HG03159 (cell line): Measurements from ENCODE around the gene ALKBH1.
"Not testable (repeated sequence)": the region's sequence is repeated elsewhere in the genome, so short reads cannot be mapped to it uniquely, and the experiment has no call there.

Experiments
- ATAC-seq: cut with Tn5 transposase; IDR thresholded peaks from one replicate; pipeline ENCODE4 v1.9.1; 2021; ENCODE audit warnings: mild to moderate bottlenecking, moderate library complexity; ENCODE audit not compliant: unreplicated experiment

The ALKBH1 gene, protein sequence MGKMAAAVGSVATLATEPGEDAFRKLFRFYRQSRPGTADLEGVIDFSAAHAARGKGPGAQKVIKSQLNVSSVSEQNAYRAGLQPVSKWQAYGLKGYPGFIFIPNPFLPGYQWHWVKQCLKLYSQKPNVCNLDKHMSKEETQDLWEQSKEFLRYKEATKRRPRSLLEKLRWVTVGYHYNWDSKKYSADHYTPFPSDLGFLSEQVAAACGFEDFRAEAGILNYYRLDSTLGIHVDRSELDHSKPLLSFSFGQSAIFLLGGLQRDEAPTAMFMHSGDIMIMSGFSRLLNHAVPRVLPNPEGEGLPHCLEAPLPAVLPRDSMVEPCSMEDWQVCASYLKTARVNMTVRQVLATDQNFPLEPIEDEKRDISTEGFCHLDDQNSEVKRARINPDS

DNA sequence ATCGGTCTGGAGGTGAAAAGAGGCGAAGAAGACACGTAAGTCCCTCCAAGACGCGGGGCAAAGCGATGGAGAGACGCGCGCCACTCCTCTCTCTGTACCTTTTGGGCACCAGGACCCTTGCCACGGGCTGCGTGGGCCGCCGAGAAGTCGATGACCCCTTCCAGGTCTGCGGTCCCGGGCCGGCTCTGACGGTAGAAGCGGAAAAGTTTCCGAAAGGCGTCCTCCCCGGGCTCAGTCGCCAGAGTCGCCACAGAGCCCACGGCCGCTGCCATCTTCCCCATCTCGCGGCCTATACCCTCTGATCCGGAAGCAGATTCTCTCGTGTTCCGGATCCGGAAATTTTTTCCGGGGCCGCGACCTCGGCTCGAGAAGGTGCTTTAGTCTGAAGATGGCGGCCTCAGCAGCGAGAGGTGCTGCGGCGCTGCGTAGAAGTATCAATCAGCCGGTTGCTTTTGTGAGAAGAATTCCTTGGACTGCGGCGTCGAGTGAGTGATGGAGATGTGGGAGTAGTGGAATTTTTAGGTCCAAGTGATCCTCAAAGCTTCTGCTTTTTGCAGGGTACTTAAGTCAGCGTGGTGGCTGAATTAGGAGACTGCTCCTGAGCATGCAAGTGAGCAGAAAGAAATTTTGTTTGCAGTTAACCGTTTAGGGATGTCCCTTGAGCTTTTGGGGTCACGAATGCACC lies at the start of gene ALKBH1, which contains the start of gene SLIRP:
Gene ALKBH1, minus strand, starts transcription at position 300 of the 685 bp plus-strand sequence. Its CDS starts 19 bp downstream, at position 281.
Gene SLIRP, plus strand, starts transcription at position 380 of the 685 bp plus-strand sequence. Its CDS starts 9 bp downstream, at position 389.
- peak; percentile 97 for ATAC-seq

DNA sequence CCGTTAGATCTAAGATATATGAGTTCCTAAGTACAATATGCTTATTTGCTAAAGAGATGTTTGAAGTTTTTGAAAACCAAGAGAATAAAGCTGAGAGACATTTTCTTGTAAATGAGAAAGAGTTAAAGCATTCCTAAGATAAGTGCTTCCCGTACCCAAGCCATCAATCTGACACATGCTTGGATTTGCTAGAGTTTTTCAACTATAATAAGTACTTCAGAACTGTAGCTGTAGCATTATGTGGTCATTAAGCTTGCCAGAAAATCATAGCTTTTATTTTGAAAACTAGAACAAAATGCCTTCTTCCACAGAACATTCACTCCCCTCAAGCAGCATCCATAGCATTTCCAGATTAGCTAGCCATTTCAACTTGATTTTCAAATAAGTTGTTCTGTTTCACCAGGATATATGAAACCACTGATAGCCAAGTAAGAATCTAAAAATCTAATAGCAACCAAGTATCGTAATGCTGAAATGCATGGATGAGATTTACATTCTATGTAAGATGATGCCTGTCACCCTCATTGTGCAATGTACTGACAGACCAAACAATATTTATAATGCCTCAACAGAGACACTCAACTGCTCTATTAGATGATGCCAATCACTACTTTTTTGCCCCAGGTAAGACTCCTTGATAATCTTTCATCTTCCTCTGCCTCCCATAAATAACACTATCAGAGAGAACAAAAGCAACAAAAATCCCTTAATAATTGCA lies 45.1 kb upstream of the ALKBH1 start:
- ATAC-seq = no peak

DNA sequence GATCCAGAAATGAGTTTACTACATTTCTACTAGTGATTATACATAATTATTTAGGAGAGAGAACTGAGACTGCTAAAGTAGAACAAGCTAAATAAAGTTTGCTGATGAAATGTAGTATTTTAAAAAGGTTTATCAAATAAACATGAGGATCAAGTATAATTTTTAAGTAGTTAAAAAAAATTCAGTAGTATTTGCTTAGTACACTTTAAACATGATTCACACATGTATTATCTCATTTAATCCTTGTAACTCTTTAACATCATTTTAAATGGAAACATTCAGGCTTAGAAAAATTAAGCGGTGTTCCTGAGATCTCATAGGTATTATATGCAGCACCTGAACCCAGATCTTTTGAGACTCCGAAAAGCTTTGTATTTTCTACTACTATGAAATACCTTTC lies 44.4 kb upstream of the ALKBH1 start:
- no peak for ATAC-seq

DNA sequence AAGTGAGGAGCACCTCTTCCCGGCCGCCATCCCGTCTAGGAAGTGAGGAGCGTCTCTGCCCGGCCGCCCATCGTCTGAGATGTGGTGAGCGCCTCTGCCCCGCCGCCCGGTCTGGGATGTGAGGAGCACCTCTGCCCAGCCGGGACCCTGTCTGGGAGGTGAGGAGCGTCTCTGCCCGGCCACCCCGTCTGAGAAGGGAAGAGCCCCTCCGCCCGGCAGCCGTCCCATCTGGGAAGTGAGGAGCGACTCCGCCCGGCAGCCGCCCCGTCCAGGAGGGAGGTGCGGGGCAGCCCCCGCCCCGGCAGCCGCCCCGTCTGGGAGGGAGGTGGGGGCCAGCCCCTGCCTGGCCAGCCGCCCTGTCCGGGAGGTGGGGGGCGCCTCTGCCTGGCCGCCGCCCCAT lies 39.6 kb upstream of the ALKBH1 start:
- ATAC-seq = not testable (repeated sequence)

DNA sequence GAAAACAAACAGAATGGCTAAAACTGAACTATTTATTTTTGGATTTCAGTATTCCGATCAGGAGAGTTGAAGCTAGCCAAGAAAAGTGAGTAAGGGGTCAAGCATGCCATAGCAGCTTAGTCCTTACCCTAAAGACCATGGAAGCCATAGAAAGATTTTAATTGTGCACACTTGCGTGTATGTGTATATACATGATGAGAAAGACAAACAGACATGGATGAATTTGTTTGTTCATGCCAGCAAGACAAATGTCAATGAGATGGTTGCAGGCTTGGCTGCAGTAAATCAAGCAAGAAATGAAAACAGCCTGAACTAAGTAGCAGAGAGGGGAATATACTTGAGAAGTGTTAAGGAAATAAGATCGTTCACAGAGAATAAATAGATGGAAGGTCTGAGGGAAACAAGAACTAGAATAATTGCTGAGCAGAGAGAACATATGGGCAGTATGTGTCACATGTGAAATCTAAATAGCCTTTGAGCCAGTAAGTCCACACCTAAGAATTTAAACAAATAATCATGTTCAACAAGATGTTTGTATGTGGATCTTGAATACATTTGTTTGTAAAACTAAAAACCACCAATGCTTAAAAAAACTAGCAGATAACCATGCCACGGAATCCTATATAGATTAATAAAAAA lies 38.4 kb upstream of the ALKBH1 start:
- ATAC-seq = no peak

DNA sequence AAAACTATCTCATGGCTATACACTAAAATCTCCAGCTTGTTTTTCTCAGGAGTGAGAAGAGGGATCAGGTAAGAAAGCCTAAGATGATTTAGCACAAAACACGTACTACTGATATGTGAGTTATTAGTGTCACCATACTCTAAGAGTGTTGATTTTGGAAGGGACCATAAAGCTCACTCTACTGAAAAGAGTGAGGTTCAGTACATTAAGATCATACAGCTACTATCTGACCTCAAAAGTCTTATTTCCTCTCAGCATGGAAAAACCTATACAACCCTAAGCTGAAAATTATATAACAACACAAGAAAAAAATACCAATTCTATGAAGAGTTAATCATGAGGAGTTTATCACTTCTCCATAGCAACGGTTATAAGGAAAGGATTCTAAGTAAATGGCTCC lies 33.6 kb upstream of the ALKBH1 start:
- no peak for ATAC-seq

DNA sequence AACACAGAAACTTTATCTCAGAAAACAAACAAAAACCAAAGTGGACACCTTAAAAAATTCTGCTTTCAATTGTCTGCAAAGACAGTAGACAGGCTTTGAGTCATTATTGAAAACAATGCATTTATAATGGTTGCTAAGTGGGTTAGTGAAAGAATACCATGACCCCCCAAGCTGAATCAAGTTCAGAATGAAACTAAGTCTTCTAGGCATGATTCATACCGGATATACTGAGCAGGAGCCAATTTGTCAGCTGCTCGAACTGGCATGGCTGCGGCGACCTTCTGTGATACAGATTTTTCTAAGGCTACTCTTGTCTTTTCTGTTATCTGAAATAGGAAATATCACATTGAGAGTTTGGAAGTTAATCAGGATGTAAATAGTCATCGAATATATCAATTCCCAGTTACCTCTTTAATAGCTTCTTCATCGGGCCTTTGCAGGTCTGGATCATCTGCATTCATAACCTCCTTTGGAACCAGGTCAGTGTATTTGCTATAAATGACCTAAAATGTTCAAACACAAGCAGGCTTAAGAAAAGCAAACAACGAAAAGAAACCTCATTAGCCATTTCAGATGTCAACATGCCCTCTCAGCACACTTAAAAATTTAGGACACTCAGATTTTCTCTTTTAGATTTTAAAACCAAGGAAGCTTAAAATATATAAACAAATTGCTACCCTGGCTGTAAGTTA lies 30.9 kb upstream of the ALKBH1 start:
- no peak for ATAC-seq

DNA sequence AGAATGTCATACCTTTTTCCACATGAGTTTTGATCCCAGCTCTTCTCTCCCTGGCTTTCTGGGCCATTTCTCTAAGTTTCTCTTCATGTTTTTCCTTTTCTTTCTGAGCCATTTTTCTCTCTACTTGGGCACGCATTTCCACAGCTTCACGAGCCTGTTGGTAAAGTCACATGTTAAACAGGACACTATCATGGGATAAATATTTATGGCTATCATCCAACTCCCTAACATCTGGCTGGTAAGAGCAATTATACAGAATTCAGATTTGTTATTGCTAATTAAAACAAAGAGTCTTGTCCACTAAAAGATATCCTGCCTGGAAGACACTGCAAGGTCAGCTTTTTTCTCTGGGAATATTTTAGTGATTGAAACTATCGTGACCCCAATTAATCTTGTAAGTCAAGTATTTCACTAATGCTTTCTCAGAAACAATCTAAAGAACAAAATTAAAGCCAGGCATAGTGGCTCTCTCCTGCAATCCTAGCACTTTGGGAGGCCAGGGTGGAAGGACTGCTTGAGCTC lies 23.2 kb upstream of the ALKBH1 start:
- no peak for ATAC-seq

DNA sequence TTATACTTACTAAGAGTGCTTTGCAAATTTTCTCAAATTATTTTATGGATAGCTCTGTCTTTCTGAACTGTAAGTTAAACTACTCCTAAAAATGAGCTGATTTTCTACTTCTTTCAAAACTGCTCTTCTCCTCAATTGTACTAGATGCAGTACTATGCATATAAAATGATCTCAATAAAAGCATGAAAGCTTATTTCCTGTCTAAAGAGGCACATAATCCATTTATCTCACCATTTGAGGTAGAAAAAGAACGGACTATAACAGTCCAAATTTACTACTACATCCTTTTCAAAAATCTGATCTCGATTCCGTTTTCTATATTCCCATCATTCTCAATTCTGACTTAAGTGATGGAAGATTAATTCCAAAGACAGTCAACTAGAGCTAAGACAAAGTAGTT lies 14.5 kb upstream of the ALKBH1 start:
- no peak for ATAC-seq

DNA sequence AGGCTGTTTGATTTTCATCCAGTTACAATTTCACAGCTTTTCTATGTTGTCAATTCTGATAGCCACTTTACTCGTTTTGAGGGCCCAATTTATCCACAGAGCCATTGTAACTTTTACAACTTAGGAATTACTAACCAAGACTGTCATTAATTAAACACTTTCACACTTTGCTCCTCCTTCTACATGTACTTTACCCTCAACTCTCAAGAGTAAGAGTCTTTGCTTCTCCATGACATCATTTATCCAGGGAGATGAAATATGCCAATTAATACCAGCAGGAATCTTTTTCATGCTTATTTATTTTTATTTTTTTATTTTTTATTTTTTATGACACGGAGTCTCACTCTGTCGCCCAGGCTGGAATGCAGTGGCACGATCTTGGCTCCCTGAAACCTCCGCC lies 13.6 kb upstream of the ALKBH1 start:
- ATAC-seq = no peak

DNA sequence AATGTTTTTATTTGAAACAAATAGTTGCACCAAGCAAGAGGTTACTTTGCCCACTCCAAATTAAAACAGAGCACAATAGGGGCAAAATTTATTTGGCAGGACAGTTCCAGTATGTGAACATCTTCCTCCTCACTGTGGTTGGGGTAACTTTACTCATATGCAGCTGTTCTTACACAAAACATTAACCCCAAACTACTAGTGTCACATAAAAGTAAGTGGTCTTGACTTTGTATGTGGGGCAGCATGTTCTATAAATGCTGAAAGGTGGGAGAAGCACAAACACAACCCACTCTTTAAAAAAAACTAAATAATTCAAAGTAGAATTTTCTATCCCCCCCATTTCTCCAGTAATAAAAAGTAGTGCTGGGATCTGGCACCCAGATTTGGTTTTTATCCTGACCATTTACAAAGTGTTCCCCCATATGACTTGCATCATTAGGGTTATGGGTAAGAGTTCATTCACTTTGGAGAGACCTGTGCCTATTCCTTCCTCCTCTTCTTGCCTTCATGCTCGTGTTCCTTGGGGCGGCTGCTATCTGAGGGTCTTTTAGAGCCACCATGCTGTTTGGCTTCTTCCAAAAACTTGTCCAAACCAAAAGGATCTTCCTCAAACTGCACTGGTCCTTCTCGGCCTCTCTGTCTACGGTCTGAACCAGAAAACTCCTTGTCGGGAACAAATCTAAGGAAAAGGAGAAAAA lies 9.9 kb upstream of the ALKBH1 start:
- ATAC-seq = no peak

DNA sequence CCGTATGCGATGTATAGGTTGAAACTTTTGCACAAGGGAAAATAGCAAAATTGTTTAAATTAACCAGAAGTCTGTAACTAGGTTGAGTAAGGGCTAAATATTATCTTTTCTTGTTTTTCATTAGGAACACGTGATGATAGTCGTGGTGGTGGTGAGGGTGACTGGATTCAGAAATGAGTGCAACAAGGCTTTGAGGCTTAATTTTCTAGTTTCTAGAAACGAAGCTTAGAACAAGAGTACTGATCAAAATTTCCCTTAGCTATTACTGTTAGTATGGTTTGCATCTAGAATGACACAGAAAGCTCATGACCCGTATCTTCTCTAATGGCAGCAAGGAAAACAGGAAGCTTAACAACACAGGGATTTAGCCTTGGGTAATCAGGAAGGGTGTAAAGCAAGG lies 7.1 kb upstream of the ALKBH1 start:
- no peak for ATAC-seq

DNA sequence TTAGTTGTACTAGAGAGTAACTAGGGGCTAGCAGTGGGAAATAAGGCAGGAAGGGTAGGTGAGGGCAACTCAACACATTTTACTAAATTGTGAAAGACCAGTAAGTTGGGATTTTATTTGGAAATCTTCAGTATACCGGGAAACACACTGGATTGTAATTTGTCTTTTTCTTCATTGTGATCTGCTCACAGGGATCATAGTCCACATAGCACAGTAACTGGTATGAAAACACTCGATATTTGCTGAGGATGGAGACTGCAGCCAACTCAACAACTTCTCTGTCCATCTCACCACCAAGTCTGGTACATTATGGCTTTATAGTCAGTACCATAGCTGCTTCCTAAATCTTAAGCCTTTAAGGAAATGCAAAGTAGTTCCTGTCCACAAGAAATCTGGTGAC lies 2.5 kb upstream of the ALKBH1 start:
- no peak for ATAC-seq

DNA sequence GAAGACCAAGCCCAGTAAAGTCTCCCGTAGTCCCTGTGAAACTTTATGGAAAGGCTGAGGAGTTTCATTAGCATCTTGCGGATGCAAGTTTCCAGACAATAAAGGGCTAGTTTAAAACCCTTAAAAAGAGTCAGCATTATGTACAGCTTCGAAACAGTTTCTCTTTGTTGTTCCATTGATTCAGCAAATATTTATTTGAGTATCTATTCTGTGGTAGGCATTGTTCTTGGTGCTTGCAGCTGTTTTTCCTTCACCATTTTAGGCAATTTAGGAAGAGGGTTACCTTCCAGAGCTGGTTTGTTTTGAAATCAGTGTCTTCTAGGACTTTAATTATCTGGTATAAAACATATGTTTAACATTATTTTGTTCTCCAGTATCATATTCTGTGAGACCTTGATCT lies 1.6 kb upstream of the ALKBH1 start:
- no peak for ATAC-seq

DNA sequence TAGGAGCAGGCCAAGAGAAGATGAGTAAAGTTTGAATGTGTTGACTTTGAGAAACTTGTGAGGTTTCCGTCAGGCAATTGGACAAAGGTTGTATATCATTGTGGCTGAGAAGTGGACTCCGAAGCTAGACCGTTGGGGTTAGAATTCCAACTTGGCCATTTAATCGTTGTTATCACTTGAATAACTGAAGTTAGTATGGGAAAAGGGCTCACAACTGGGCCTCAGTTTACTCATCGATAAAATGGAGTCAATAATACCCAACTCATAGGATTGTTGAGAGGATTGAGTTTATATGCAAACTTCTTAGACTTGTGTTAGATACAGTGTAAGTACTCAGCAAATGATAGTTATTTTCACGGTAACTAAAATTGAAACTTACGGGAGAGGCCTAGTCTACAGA lies 926 bp upstream of the ALKBH1 start:
- no peak for ATAC-seq

DNA sequence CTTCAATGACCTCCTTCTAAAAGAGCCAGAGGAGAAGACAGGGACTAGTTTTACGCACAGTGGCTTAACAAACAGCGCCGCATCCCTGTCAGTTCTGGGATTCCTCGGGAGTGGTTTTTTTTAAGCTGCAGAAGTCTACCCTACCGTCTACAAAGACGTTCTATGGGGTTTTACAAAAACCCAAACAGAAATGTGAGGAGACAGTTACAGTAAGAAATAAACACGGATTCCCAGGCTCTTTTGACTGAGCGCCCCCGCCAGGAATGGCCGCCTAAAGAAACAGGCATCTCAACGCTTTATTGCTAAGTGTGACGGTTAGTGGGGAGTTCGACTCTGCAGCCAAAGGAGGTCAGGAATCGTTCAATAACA lies 484 bp downstream of the ALKBH1 start:
- ATAC-seq = peak; percentile 21

DNA sequence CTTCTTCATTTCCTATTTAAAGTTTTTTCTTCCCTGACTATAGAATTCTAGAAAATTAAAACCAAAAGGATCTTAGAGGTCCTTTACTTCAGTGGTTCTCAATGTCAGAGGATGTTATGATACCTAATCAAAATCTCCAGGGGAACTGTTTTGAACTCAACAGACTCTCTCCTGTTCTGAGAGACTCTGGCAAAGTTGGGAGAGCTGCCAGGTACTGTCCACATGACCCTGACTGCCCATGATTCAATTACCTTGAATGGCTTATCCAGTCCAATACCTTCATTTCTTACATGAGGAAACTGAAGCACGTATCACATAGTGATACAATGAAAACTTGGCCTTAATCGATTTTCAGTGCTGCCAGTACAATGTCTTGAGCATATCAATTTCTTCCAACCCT lies 16.6 kb downstream of the ALKBH1 start:
- ATAC-seq = no peak

DNA sequence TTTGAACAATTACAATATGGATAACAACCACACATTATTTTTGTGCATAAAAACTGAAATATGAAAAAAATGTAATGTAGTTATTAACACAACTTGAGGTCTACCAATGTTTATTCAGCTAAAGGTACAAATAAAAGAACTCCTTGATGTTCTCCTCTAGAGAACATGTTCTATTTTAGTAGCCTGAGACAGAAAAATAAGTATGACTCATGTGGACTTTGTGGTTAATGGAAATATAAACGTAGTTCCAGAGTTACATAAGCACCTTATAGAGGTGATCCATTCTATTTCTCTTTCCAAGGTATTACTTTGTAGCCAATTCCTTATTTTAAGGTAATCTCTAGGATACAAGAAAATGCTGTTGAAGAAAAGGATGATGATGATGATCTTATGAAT lies 25.7 kb downstream of the ALKBH1 start:
- no peak for ATAC-seq

DNA sequence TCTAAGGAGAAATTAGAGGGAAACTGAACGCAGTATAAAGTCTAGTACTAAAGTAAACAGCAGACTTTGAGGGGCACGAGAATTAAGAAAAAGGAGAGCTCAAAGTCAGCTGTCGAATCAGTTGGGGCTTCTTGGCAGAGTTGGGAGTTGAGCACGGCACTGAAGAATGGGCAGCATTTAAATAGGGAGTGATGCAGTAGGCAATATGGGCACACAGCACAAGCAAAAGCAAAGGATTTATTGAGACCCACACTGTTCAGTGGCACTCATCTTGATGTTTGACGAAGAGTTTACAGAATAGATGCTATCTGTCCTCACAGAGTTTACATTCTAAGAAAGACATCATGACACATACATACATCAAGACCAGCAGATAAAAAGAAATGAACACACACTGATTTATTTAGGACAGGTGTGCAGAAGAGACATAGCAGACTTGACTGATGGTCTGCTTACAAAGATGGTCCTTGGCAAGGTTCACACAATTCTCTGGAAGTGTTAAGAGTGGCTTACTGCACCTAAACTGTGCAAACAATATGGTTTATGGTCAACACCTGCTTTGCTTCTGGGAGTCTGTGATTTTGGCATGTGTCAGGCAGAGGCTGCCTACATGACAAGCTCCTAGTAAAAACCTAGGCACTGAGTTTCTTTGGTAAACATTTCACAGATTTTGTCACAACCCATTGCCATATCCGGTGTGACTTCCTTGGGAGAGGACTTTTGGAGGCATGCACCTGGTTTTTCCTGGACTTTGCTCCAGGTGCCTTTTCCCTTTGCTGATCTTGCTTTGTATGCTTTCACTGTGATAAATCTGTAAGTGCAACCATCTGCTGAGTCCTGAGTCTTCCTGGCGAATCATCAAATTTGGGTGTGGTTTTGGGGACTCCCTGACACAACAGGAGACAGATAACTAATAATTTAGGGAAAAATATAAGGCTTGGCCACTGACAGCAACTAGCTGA lies 26.3 kb downstream of the ALKBH1 start:
- no peak for ATAC-seq
